HepG2 (cell line): ENCODE data around the gene TEX12. TPM values are rescaled to one million over a fixed set of nuclear protein-coding genes. Genes with fewer than 3 reads are reported as not detected.

Experiments
- ARID3A ChIP-seq: IDR thresholded peaks from 2 replicates; pipeline ENCODE4 v1.6.1; 2012; ENCODE audit warnings: low read depth, low read length, improper control_type of control experiment
- CTCF ChIP-seq: sonication (generic); formaldehyde crosslinking; IDR thresholded peaks from 2 replicates; pipeline ENCODE4 v1.5.0; 2020; ENCODE audit warnings: mild to moderate bottlenecking, missing genetic modification reagents, moderate library complexity
- NFE2 ChIP-seq: sonication (generic); formaldehyde crosslinking; IDR thresholded peaks from 2 replicates; pipeline ENCODE4 v1.4.0; 2020; ENCODE audit warnings: missing genetic modification reagents
- RFX1 ChIP-seq: fragments of 450-650 bp; IDR thresholded peaks from 2 replicates; pipeline ENCODE4 v1.6.1; 2017
- SMARCC2 ChIP-seq: fragments of 450-650 bp; IDR thresholded peaks from 2 replicates; pipeline ENCODE4 v1.6.1; 2017; ENCODE audit warnings: antibody characterized with exemption, mild to moderate bottlenecking
- STAG1 ChIP-seq: sonication (generic); formaldehyde crosslinking; IDR thresholded peaks from 2 replicates; pipeline ENCODE4 v1.4.0; 2020; ENCODE audit warnings: missing genetic modification reagents
- ZMAT5 ChIP-seq: sonication (generic); formaldehyde crosslinking; IDR thresholded peaks from 2 replicates; pipeline ENCODE4 v1.5.0; 2020; ENCODE audit warnings: mild to moderate bottlenecking, low read depth, missing genetic modification reagents, borderline replicate concordance
- ZNF354B ChIP-seq: sonication (generic); formaldehyde crosslinking; IDR thresholded peaks from 2 replicates; pipeline ENCODE4 v1.8.0; 2022; ENCODE audit warnings: mild to moderate bottlenecking, missing genetic modification reagents
- polyA plus RNA-seq, 8 experiments: library from polyadenylated mRNA; depleted of rRNA in 3 of 8; stranded (reverse) in 7 of 8; unstranded in 1 of 8; fragments of >200 nt; fragmentation: Illumina TruSeq in 4 of 8; extraction: Trizol in 4 of 8; gene quantifications; 2 replicates each; pipeline versions ENCODE4 v1.2.1 to v1.2.3, GENCODE V29; 2011 to 2016; ENCODE audit warnings: low read depth in 4 of 8, missing spikeins in 1 of 8, mixed read lengths in 1 of 8; ENCODE audit not compliant: insufficient read depth in 1 of 8
- total RNA-seq, 5 experiments: library from RNA; depleted of rRNA; stranded (reverse); fragments of >200 nt; fragmentation: Illumina TruSeq; extraction: Trizol; gene quantifications; 2 replicates each; pipeline ENCODE4 v1.2.3, GENCODE V29; 2016; ENCODE audit warnings: low read depth in 1 of 5
- TF ChIP-seq, protein P1 (sequence below): sonication (generic); formaldehyde crosslinking; IDR thresholded peaks from 2 replicates; pipeline ENCODE4 v1.4.0; 2020; ENCODE audit warnings: missing genetic modification reagents

TEX12 gene
- total and polyA plus RNA-seq, 2 of the 13 experiments (the other 11 are each of a cell fraction or from before 2014, with no cell fraction given), result not detected

- TF ChIP-seq ZMAT5 (CRISPR knock-in tag) (no peak), NFE2 (CRISPR knock-in tag) (no peak), CTCF (CRISPR knock-in tag) (peak; percentile 72), STAG1 (CRISPR knock-in tag) (peak; percentile 65), RFX1 (peak; percentile 73), ARID3A (peak; percentile 53; the same call in 1 of the 2 replicates), SMARCC2 (no peak), ZNF354B (CRISPR knock-in tag) (no peak)
- TF ChIP-seq, protein P1, sequence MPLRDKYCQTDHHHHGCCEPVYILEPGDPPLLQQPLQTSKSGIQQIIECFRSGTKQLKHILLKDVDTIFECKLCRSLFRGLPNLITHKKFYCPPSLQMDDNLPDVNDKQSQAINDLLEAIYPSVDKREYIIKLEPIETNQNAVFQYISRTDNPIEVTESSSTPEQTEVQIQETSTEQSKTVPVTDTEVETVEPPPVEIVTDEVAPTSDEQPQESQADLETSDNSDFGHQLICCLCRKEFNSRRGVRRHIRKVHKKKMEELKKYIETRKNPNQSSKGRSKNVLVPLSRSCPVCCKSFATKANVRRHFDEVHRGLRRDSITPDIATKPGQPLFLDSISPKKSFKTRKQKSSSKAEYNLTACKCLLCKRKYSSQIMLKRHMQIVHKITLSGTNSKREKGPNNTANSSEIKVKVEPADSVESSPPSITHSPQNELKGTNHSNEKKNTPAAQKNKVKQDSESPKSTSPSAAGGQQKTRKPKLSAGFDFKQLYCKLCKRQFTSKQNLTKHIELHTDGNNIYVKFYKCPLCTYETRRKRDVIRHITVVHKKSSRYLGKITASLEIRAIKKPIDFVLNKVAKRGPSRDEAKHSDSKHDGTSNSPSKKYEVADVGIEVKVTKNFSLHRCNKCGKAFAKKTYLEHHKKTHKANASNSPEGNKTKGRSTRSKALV, result 0 out of 2 replicates have a peak, but pooled peaks have one; percentile 17
These were observed 7.8 kb downstream of the TEX12 start, which contains the start of gene BCO2 (continued) for GRCh38 chr11:112174789-112175598.
